Stimulated activated CD8-positive, alpha-beta memory T cell treated with anti-CD3 and anti-CD28 coated beads, Interleukin-4, amount 100 ng/mL, for 4 hours (primary cell): ENCODE data around the gene STIP1.

ENCODE experiments used
- DNase-seq, 2 donors: peaks; one replicate each; pipeline ENCODE4 v3.0.0-alpha.2; 2020; ENCODE audit warnings: low read depth in 2 of 2, low spot score in 1 of 2

The STIP1 gene

DNA sequence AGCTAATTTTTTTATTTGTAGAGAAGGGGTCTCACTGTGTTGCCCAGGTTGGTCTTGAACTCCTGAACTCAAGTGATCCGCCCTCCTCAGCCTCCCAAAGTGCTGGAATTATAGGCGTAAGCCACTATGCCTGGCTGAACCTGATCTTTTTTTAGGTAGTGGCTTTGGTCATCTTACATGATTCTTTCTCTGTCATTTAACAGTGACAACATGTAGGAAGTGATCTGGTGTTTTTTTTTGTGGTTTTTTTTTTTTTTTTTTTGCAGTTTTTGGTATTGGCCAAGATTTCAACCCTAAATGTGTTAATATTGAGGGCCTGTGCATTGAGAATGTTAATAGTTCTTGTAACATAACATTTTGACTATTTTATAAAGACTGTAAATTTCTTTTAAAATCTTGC, 12.5 kb downstream of the STIP1 start:
- no peak for DNase-seq

DNA sequence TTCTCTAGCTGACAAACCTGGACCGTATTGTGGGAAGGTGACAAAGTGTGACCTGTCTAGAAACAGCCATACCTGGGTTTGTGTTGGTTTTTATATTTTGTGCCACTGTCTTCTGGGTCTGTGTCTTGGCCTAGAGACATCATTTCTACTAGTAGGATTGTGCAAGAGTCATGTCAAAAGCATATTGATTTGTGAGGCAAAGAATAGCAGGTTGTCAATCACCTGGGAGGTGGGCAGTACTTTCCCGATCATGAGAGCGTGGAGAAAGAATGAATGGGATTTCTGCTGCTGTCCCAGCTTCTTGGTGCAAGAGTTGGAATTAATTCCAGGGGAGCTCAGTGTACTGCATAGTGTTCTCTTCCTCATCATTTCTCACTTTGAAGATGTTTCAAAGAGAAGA, 15.6 kb downstream of the STIP1 start:
- no peak for DNase-seq

DNA sequence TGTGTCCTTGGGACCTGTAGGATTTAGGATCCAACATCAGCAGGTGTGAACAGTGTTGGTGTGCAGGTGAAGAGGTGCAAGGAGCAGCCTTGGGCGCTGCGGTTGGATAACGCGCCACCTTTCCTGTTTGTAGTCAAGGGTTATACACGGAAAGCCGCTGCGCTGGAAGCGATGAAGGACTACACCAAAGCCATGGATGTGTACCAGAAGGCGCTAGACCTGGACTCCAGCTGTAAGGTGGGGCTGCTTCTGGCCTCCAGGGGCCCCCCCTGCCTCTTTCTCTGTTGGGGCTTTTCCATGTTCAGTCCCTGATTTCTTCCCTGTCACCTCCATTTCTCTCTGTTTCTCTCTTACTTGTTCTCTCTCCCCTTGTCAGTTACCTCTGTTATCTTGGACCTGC, 17.0 kb downstream of the STIP1 start:
- no peak for DNase-seq

DNA sequence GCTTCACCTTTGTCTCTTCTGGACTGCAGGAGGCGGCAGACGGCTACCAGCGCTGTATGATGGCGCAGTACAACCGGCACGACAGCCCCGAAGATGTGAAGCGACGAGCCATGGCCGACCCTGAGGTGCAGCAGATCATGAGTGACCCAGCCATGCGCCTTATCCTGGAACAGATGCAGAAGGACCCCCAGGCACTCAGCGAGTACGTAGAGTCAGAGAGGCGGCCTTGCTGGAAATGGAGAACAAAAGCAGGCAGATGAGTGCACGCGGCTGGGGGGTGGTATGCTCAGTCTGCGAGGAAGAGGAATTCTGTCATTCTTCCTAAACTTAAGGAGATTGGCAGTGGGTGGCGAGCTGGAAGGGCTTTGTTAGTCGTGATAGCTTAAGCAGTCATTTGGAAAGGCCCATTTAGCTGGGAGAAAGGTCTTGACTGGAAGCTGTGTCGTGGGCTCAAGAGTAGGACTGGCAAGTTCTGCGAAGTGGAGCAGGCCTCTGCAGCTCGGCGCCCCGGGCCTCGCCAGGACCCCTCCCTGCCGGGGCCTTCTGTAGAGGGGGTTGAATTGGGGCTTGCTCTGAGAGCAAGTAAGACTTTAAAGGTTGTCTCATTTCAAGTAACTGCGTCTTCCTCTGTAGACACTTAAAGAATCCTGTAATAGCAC, 17.6 kb downstream of the STIP1 start:
- DNase-seq = no peak

DNA sequence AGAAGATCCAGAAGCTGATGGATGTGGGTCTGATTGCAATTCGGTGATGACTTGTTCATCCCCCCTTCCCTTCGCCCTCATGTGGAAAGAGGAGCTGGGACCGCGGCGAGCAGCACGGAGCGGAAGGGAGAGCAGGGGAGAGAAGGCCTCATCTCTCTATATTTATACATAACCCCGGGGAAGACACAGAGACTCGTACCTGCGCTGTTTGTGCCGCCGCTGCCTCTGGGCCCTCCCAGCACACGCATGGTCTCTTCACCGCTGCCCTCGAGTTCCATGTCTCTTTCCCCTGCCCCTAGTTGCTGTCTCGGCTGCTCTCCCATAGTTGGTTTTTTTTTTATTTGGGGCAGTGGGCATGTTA, 18.1 kb downstream of the STIP1 start:
- no peak for DNase-seq

DNA sequence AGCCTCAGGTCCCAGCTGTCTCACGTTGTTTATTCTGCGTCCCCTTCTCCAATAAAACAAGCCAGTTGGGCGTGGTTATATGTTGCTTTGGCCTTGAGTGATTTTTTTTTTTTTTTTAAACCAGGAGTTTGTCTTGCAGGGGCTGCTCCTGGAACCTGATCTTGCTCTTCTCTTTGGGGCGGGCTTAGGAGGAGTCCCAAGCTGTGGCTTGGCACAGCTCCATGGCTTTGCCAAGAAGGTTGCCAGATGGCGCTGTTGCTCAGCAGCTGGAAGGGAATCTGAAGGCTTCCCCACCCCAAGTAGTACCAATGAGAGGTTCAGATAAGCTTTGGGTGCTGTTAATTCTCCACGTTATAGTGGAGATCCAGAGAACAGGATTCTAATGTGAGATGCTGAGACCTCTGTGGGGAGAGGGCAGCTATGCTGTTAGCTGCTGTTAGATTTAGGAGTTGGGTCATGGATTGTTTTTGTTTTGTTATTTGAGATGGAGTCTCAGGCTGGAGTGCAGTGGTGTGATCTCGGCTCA, 18.6 kb downstream of the STIP1 start:
- peak; percentile 50 to 61 for DNase-seq

DNA sequence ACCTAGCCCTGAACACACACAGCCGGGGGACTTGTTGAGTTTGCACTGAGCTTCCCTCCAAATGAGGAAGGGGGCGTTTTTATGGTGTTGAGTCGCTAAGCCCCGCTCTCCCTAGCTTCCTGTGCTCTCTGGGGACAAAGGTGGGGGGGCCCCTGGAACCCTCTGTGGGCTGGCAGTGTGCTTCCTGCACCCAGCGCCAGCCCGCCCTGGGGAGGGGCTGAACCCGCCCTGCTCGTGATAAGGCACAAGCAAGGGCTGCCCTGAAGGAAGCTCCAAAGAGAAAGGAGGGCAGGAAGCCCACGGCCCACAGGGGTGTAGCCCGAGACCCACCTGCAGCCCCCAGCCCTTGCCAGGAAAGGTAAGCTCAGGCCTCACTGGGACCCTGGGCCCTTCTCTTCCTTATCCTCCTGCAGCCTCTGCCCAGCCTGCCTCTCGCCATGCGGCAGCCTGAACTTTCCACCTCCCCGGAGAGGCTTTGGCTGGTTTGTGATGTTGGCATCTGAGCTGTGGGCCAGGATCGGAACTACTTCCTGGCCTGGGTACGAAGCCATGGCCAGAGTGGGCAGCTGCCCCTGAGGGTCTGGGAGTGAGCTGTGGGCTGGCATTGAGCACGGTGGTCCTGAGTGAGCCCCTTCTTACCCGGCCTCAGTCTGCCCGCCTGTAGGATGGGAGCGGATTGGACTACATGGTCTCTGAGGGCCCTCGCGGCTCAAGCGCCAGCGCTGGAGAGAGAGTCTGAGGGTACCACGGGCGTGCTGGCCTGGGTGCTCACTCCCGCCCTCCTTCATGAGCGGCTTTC, 20.7 kb downstream of the STIP1 start, which contains the start of gene FERMT3:
Gene FERMT3 (plus strand): TSS at position 265 of the 799 bp plus-strand sequence. CDS start 644 bp downstream, outside the sequence.
- peak in 1 of 2 donors; percentile 57 for DNase-seq

DNA sequence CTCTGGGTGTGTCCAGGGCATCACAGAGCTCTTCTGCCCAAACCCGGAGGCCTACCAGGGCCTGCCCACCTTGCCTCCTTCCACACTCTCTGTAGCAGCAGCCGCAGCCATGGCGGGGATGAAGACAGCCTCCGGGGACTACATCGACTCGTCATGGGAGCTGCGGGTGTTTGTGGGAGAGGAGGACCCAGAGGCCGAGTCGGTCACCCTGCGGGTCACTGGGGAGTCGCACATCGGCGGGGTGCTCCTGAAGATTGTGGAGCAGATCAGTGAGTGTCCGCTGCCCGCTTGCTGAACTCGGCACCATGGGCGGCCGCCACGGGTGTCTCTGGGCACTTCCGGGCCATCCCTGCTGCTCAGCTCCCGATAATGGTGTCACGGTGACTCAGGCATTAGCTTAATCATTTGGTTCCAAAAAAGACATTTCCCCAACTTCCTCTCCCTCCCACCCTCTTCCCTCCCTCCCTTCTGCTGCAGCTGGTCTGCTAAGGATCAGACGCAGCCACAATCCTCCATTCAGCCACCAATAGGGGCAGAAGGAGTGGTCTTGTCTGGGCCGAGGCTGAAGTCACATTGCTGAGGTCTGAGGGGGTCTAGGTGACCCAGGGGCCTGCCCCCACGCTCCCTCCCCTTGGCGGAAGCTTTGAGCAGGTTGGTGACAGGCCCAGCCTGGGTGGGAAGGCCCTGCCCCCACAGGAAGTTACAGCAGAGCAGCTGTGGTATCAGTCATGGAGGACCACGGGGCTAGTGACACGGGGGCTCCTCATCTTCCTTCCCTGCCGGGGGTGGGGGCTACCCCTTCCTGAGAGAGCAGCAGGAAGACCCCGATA, 21.5 kb downstream of the STIP1 start:
- DNase-seq = peak in 1 of 2 donors; percentile 79

DNA sequence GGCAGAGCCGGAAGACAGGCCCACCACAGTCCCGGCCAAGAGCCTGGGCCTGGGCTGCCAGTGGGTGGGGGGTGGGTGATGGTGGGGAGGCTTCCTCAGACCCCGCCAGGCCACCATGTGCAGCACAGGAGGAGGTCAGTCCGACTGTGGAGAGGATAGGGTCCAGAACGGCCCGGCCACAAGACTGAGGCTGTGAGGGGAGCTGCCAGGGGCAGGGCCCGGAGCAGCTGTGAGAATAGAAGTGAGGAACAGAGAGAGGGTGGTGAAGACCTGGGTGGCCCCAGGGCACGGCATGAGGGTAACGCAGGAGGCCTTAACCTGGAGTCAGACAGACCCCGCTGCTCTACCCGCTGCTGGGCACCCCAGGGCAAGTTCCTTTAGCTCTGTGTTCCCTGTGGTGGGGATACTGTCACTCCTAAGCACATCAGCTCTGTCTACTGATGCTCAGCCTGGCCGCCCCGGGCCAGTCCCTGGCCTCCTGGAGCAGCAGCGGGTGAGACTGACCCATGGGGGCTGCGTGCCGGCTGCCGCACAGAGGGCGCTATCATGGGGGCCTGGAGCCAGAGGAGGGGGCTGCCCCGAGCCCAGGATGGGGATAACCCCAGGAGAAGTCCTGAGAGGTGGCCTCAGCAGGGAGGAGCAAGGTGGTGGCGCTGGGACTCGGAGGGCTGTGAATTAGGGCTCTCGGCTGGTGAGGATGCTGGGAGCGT, 22.3 kb downstream of the STIP1 start:
- DNase-seq = no peak

DNA sequence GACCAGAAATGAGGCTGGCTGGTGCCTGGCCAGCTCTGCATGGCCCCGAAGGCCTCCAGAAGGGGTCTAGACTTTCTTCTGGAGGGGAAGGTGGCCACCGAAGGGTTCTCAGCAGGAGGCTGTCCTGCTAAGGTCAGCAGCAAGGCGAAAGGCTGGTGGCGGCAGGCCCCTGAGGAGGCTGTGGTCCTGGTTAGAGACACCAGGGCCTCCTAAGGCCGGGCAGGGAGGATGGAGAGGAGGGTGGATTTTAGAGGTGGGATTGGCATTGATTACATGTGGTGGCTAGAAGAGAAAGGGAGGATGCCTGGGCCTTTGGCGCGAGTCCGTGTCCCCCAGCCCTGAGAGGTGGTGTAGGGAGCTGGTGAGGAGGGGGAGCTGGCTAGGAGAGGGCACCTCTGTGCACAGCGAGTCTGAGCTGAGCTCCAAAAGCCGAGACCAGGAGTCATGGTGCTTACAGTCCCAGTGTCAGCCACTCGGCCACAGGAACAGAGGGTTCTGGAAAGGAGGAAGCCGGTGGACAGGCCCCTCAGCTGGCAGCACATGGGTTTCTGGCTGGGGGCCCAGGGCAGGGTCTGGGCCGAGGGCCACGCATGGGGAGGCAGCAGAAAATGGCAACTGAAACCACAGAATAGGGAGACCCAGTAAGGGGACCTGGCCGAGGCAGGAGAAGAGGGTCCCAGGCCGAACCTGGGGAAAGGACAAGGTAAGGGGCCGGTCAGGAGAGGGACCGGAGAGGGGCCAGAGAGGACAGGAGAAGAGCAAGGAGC, 23.0 kb downstream of the STIP1 start:
- no peak for DNase-seq

DNA sequence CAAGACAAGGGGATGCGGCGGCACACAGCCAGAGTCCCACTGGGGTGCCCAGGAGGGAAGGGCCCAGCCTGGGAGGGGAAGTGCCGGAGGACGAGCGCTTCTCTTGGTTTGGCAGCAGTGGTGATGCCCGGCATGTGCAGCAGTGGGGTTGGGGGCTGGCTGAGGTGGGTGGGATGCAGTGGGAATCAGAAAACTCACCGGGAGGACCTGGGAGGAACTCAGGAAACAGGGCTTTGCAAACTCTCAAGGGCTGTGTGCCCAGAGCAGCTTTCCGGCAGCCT, 23.5 kb downstream of the STIP1 start:
- no peak for DNase-seq

DNA sequence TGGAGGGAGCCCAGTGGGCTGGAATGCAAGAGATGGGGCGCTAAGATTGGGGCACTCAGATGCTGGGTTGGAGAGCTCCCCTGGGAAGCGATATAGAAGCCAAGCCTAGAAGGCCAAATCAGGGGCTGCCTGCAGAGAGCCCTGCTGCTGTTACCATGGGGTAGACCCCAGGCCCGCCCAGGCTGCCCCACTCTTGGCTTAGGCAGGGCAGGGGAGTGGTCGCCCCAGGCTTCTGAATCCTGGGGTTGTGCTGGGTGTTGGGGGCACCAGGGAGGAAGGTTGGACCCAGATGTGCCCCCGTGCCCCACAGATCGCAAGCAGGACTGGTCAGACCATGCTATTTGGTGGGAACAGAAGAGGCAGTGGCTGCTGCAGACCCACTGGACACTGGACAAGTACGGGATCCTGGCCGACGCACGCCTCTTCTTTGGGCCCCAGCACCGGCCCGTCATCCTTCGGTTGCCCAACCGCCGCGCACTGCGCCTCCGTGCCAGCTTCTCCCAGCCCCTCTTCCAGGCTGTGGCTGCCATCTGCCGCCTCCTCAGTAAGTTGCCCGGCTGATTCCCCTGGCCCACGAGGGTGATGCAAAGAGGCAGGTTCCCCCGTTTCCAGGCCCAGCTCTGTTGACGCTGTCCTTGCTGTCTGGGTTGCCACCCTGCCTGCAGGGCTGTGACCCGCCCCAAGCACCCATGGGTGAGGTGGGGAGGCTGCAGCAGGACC, 24.5 kb downstream of the STIP1 start:
- no peak for DNase-seq

DNA sequence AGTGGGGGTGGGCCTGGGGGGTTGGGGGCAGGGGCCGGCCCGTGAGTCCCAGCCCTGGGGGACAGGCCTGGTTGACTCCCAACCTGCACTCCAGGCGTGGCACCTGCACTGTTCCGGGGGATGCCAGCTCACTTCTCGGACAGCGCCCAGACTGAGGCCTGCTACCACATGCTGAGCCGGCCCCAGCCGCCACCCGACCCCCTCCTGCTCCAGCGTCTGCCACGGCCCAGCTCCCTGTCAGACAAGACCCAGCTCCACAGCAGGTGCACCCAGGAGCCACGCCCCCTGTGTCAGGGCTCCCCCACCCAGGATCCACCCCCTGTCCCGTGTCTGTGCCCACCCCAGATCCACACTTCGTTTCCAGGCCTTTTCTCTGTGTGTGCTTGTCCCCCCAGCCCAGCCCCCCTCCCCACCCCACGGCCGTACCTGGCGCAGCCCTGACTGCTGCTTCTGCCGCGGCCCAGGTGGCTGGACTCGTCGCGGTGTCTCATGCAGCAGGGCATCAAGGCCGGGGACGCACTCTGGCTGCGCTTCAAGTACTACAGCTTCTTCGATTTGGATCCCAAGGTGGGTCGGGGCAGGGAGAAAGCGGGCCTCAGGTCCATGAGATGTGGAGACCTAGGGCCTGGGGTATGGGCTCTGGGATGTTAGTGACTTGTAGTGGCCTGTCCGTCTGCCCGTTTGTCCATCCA, 25.4 kb downstream of the STIP1 start:
- no peak for DNase-seq

DNA sequence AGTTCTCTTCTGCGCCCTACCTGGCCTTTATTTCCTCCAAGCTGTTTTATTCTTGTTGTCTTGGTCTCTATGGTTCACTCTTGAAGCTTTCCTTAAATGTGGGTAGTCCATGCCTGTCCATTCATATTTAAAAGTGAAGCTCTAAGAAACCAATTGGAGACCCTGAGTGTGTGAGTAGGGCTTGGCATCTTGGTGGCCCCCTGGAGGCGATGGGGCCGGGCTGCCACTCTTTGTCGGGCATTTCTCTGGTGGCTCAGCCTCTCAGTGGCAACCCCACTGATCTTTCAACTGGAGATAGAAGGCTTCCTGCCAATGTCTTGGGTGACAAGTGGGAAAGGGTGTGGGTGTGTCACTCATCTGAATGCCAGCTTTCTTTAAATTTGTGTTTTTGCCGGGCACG, 30.9 kb downstream of the STIP1 start:
- DNase-seq = no peak

DNA sequence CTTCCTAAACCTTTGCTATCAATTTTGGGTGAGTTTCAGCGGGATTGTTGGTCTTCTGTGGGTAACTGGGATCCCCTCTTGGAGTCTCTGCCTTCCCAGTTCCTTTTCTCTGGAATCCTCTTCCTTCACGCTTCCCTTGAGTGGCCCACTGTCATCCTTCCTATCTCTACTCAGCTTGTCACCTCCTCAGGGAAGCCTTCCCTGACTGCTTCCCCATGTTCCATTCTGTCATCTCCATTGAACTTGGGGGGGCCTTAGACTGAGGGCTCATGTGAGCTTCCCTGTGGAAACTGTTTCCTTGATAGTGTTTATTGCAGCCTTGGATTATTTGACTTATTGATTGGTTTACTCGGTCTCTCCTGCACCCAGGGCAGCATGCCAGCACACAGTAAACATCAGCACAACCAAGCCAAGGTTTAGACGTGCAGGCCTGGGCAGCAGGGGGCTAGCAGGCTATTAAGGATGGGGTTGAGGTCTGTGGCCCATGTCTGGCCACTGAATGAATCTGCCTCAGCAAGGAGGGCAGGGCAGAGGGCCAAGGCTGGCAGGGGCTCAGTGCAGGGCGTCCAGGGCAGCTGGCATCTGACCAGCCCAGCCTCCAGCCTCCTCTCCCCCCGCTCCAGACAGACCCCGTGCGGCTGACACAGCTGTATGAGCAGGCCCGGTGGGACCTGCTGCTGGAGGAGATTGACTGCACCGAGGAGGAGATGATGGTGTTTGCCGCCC, 32.8 kb downstream of the STIP1 start:
- no peak for DNase-seq

DNA sequence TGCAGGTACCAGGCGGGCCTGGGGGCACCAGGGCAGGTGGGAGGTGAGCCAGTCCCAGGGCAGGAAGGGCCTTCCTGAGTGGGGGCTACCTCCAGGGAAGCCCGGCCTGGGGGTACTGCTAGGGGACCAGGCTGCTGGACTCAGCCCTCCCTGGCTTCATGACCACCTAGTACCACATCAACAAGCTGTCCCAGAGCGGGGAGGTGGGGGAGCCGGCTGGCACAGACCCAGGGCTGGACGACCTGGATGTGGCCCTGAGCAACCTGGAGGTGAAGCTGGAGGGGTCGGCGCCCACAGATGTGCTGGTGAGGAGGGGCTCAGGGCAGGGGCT, 33.3 kb downstream of the STIP1 start:
- DNase-seq = no peak

DNA sequence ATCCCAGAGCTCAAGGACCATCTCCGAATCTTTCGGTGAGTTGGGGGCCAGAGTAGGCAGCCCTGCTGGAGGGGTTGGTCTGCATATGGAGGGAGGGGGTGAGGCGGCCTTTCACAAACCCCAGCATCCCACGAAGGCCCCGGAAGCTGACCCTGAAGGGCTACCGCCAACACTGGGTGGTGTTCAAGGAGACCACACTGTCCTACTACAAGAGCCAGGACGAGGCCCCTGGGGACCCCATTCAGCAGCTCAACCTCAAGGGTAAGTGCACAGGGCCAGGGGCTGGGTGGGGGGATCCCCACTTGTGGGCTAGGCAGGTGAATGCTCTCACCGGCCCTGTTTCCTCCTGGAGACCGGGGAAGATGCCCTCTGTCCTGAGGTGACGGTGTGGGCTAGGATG, 33.8 kb downstream of the STIP1 start:
- DNase-seq = no peak

DNA sequence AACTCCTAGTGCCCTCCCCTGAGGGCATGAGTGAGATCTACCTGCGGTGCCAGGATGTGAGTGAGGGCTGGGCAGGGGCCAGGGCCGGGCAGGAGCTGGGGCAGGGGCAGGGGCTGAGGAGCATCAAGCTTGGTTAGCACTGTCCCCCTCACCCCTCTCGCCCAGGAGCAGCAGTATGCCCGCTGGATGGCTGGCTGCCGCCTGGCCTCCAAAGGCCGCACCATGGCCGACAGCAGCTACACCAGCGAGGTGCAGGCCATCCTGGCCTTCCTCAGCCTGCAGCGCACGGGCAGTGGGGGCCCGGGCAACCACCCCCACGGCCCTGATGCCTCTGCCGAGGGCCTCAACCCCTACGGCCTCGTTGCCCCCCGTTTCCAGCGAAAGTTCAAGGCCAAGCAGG, 34.3 kb downstream of the STIP1 start:
- DNase-seq = no peak

DNA sequence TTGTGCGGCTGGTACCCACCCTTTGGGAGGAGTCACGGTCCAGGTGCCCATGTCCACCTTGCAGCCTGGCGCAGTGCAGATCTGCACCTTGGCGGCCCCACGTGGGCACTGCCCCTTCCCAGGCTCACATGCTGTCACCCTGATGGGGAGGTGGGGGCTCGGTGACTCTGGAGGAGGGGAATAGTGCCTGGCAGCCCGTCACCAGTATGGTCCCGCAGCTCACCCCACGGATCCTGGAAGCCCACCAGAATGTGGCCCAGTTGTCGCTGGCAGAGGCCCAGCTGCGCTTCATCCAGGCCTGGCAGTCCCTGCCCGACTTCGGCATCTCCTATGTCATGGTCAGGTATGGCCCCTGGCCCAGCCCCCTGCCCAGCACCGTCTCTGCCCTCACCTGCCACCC, 34.8 kb downstream of the STIP1 start:
- no peak for DNase-seq
